HG03025 (cell line): ENCODE data around the gene HPGDS.
"Not testable (repeated sequence)": the region's sequence is repeated elsewhere in the genome, so short reads cannot be mapped to it uniquely, and the experiment has no call there.

Experiments
- ATAC-seq: cut with Tn5 transposase; IDR thresholded peaks from one replicate; pipeline ENCODE4 v1.9.1; 2021; ENCODE audit warnings: mild to moderate bottlenecking, moderate library complexity; ENCODE audit not compliant: unreplicated experiment, low FRiP score

HPGDS gene

GRCh38 chr4:94332983-94333590 is 9.5 kb downstream of the HPGDS start:
- no peak for ATAC-seq

DNA sequence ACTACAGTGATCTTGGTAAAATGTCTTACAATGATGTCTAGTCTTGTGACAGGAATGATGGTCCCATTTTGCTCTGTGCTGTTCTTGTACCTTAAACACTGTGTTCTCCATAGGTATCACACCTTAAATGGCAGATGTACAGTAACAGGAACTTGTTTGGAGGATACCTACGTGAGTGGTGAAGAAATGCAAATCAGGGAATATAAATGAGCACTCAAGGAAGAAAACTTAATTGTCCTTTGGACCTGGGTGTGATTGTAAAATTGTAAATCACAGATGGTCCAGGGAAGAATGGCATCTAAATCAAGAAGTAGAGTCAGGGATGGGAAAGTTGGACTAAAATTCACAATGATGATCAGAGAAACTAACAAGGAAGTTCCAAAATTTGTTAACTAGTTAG is 12.7 kb downstream of the HPGDS start:
- ATAC-seq: no peak

GRCh38 chr4:94325835-94326234 is 16.8 kb downstream of the HPGDS start:
- ATAC-seq: no peak

DNA sequence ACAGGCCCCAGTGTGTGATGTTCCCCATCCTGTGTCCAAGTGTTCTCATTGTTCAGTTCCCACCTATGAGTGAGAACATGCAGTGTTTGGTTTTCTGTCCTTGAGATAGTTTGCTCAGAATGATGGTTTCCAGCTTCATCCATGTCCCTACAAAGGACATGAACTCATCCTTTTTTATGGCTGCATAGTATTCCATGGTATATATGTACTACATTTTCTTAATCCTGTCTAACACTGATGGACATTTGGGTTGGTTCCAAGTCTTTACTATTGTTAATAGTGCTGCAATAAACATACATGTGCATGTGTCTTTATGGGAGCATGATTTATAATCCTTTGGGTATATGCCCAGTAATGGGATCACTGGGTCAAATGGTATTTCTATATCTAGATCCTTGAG is 22.7 kb downstream of the HPGDS start:
- ATAC-seq: not testable (repeated sequence)

DNA sequence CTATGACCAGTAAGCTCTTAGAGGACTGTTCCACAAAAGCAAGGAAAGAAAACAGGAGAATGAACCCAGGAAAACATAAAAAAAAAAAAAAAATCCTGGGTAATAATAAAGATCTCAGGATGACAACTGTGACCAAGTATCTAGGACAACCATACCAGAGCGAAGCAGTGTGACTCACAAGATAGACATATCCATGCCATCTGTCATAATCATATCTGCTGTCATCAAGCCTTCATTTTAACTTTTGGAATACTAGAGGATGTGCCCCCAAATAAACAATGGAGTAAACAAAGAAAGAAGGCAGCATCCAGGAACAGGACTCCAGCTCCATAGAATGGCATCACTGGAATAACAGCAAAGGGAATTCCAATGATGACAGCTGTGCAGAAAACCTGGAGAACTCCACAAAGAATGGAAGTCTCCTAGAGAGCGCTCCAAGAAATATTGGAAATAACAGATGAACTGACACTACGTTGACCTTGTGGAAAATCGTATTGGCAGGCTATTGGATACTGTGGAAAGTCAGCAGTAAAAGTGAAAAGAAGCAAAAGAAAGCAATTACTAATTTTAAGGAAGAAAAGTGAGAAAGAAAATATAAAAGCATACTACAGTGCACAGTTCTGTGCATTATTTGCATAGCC is 35.3 kb downstream of the HPGDS start:
- no peak for ATAC-seq

- ATAC-seq: no peak
Observed at GRCh38 chr4:94306713-94307112, 35.9 kb downstream of the HPGDS start.

DNA sequence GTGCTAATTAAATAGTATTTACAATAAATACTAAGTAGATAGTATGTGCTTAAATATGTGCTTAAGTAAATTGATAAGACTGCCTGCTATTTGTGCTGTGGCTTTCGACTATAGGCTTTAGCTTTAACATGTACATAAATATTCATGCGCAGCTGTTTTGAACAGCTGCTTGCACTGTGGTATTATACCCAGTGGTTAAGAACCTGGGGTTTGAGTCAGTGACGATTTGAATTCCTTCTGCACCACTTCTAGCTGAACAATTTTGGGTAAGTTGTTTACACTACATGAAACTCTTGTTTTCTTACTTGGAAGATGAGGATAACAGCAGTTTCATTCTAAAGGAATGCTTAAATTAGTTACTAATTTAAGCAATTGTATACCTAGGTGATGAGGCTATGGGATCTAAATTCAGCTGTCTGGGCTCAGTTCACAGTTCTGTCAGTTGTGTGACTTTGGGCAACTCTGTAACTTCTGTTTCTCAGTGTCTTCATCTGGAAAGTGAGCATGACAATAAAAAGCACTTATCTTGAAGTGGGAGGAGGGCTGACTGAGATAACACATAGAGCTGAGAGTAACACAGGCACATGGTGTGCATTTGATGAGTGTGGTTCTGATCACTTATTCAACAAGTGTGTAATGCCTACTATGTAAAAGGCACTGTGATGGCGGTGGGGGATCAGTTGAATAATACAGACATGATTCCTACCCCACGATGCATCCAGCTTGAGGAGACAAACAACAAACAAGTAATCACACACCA is 37.0 kb downstream of the HPGDS start:
- no peak for ATAC-seq

DNA sequence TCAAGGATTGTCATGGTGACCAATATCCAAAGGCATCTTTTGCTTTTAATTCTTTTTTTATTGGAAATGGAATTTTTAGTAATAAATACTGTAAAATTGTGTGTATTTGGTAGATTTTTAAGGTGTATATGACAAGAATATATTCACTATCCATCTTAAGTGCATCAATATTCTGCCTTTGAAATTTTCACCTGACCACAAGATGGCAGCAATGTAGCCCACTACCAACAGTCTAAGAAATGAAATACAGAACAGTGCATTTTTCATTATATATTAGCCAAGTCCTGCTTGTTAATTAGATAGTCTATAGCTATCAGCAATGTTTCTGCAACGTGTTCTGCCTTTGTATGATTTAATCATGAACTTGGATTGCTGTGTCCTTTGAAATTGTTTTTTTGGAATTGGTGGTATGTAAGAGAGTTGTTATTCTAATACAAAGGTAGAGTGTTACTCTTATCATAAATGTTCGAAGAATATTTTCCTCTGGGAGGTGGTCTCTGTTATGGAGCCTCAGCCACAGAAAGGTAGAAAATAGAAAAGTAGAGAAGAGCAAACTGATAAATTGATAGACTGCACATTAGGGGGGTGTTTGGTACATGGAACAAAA is 38.2 kb downstream of the HPGDS start:
- ATAC-seq: peak; percentile 54

GRCh38 chr4:94302191-94302590 is 40.4 kb downstream of the HPGDS start:
- no peak for ATAC-seq

DNA sequence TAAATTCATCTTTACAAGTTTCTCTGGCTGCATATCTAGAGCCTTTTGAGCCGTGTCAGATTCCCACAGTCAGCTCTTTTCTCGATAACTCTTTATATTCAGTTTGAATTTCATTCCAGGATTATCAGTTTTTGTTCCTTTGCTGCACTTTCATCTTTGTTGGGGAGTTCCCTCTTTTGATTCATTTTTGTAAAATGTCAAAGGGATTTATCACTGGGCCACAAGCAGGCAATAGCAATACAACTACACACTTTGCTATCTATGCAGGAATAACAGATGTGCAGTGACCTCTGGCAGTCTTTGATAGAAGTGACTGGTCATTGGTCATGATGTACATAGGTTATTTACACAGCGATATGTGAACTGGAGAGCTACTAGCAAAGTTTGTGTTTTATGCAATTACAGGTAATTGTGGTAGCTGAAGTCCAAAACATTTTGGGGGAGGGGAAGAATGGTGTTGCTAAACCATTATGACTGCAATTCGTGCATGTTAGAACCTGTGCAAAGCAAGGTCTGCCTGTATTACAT is 43.8 kb downstream of the HPGDS start:
- no peak for ATAC-seq

- ATAC-seq: not testable (repeated sequence)
Observed at GRCh38 chr4:94295473-94295872, 47.2 kb downstream of the HPGDS start.

DNA sequence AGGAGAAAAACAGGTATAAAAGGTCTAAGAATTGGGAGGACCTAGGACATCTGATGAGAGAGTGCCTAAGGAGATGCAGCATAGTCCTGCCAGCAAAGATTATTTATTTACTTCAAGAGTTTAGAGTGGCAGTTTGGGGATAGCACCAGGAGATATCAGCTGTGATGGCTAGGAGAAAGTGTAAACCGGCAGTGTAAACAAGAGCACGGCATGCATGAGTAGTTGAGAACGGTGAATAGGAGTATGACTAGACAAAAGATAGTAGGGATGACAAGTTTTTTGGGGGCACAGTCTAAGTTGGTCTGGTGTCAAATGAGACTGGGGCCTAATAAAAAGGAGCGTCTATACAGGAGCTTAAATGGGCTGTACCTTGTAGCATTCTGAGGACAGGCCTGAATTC is 48.7 kb downstream of the HPGDS start:
- not testable (repeated sequence) for ATAC-seq

DNA sequence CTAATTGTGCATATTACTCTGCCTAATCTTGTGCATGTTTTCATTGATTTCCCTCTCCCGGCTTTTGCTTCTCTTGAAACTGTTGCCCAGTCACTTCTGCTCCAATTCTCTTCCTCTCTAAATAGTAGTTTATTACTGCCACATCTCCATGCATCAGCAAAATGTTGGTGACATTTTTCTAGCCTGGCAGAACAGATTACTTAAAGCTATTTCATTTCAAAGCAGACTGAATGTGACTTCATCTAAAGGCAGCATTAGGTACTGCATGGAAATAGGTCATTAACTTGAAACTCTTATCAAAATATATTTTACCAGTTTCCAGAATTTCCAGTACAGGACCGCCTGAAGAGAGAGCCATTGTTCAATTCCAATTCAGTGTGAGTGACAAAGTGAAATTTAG is 52.4 kb downstream of the HPGDS start:
- ATAC-seq: no peak

DNA sequence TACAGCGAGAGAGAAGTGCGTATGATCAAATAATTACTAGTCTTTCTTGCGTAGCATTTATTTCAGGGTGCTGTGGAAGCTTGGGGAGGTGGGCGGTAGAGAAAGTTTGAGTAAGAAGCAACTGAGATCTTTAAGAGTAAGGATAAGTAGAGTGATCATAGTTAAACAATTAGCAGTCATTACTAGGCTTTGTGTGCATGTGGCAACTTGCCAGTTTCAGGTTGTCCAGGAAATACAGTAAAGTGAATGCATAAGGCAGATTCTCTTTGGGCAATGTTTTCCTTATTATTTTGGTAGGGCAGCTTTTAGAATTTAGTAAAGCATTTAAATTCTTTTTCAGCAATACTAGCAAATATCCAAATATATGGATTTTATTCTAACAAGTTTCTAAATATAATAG is 57.0 kb downstream of the HPGDS start:
- ATAC-seq: no peak

- no peak for ATAC-seq
Observed at GRCh38 chr4:94284889-94285288, 57.7 kb downstream of the HPGDS start.

DNA sequence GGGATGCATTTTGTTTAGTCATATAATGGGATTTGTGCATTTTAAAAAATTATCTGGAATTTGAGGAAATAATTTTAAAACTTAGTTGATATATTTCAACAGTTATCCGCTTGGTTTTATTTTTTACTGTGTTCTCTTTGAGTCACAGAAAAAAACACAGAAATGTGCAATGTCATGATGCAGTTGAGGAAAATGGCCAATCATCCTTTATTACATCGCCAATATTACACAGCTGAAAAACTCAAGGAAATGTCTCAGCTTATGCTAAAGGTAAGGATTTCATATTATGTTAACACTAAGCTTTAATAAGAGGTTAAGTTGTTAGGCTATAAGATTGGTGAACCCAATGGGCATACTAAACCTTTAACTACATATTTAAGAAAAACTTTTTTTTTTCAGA is 63.9 kb downstream of the HPGDS start:
- ATAC-seq: no peak

GRCh38 chr4:94277534-94277933 is 65.1 kb downstream of the HPGDS start:
- ATAC-seq: no peak

DNA sequence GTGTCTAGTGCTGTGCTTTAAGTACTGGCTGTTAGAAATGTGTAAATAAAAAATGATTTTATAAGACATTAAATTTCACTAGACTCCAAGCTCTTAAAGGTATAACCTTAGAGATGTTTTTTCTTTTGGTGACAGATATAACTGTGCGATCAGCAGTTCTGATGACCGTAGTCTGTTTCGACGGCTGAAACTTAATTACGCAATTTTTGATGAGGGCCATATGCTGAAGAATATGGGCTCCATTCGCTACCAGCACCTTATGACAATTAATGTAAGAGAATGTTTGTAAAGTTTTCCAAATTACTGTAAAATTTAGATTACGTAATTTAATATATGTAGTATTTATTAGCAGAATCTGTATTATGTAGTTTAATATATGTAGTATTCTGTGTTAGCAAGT is 66.4 kb downstream of the HPGDS start:
- no peak for ATAC-seq

GRCh38 chr4:94274912-94275311 is 67.7 kb downstream of the HPGDS start:
- no peak for ATAC-seq

GRCh38 chr4:94271248-94271647 is 71.4 kb downstream of the HPGDS start:
- no peak for ATAC-seq

GRCh38 chr4:94267037-94267436 is 75.6 kb downstream of the HPGDS start:
- ATAC-seq: no peak
